Transverse colon (tissue), 4 donors: ENCODE results near the gene HOXD1. TPM values are rescaled to one million over a fixed set of nuclear protein-coding genes. Genes with fewer than 3 reads are reported as not detected.

Source experiments
- DNase-seq: peaks from one replicate; pipeline ENCODE4 v3.0.0-alpha.2; 2019
- H3K27ac ChIP-seq, 4 donors: fragments of 200-600 bp; sonication (generic); 2 replicates each; pipeline ENCODE4 v1.5.1; 2016 to 2018; ENCODE audit warnings: inconsistent platforms in 4 of 4
- H3K27me3 ChIP-seq: fragments of 200-600 bp; sonication (generic); 2 replicates; pipeline ENCODE4 v1.5.1; 2017; ENCODE audit warnings: inconsistent platforms
- H3K36me3 ChIP-seq, 4 donors: fragments of 200-600 bp; sonication (generic); 2 replicates each; pipeline ENCODE4 v1.5.1; 2017 to 2019; ENCODE audit warnings: inconsistent platforms in 4 of 4
- H3K4me1 ChIP-seq, 4 donors: fragments of 200-600 bp; sonication (generic); 2 replicates each; pipeline ENCODE4 v1.5.1; 2017 to 2020; ENCODE audit warnings: inconsistent platforms in 4 of 4
- H3K4me3 ChIP-seq, 4 donors: fragments of 200-600 bp; sonication (generic); 1 replicate in 1 of 4; 2 replicates in 3 of 4; pipeline versions ENCODE4 v1.5.1 to v1.6.1; 2017 to 2019; ENCODE audit warnings: inconsistent platforms in 4 of 4
- H3K9me3 ChIP-seq, 2 donors: fragments of 200-600 bp; sonication (generic); 2 replicates each; pipeline ENCODE4 v1.5.1; 2017 to 2019; ENCODE audit warnings: inconsistent platforms in 2 of 2
- CTCF ChIP-seq, 5 experiments: fragments of 200-600 bp in 3 of 5; fragments of 450-650 bp in 2 of 5; sonication (generic) in 3 of 5; IDR thresholded peaks; 1 replicate in 2 of 5; 2 replicates in 3 of 5; pipeline ENCODE4 v1.5.1; 2016 to 2017; ENCODE audit warnings: antibody characterized with exemption in 5 of 5, inconsistent platforms in 3 of 5, mild to moderate bottlenecking in 2 of 5, moderate library complexity in 1 of 5
- EP300 ChIP-seq: sonication (generic); formaldehyde crosslinking; IDR thresholded peaks from one replicate; pipeline ENCODE4 v1.6.1; 2017; ENCODE audit warnings: antibody characterized with exemption, low read depth
- POLR2A ChIP-seq: fragments of 450-650 bp; IDR thresholded peaks from one replicate; pipeline ENCODE4 v1.6.1; 2016; ENCODE audit warnings: antibody characterized with exemption, mild to moderate bottlenecking, moderate library complexity
- POLR2AphosphoS5 ChIP-seq, 3 donors: sonication (generic); formaldehyde crosslinking; IDR thresholded peaks; one replicate each; pipeline ENCODE4 v1.6.1; 2016; ENCODE audit warnings: antibody characterized with exemption in 3 of 3
- WGBS, 2 donors: methylation state at CpG; one replicate each; pipeline ENCODE4 v1.1.5; 2018; ENCODE audit warnings: low coverage in 1 of 2; 5-methylcytosine and 5-hydroxymethylcytosine counted together
- in situ Hi-C, 4 donors: fragments of 200-750 bp; cut with MboI; loops; one replicate each; pipeline versions ENCODE4 v1.15.0 to v1.15.1; 2017; ENCODE audit warnings: low sequenced_read_pairs in 3 of 4, low pct_ligation_motif_present in 1 of 4, low pct_unique_long_range_greater_than_20kb in 1 of 4
- intact Hi-C: fragments of 100-400 bp; cut with DNase I; formaldehyde crosslinking; loops from one replicate; pipeline ENCODE4 v1.15.1; 2023; ENCODE audit warnings: low total_unique reads
- small RNA-seq, 4 donors: library from RNA; depleted of rRNA; stranded (forward); fragments of <200 nt; gene quantifications; one replicate each; pipeline ENCODE3, GENCODE V24; 2016
- total RNA-seq, 4 donors: library from RNA; depleted of rRNA; stranded (reverse); fragments of >200 nt; gene quantifications; one replicate each; pipeline ENCODE4 v1.1.0, GENCODE V29; 2016

Gene HOXD1
- total RNA-seq, 4 donors from 2014 or later = 4.1 to 12.9 (median 4.5) TPM

- intact Hi-C loops (no loop called here), in situ Hi-C loops (no loop called here)
- no peak for DNase-seq
- no peak for TF ChIP-seq EP300
- TF ChIP-seq CTCF (IDR thresholded peaks at IDR 0.05) = no peak
- no peak for TF ChIP-seq POLR2A
- TF ChIP-seq POLR2AphosphoS5 (IDR thresholded peaks at IDR 0.05) = no peak
- no peaks in the 10 kb centered on the region for H3K36me3 ChIP-seq
- H3K4me1 ChIP-seq = no peaks in the 10 kb centered on the region
- H3K27me3 ChIP-seq = no peaks in the 10 kb centered on the region
- no peaks in the 10 kb centered on the region for H3K9me3 ChIP-seq
- 56 to 67% methylated on average over 4 of the region's 4 CpGs for WGBS, 2 donors
- no peak overlapping the region for H3K4me3 ChIP-seq
- no peak overlapping the region for H3K27ac ChIP-seq
Measured at GRCh38 chr2:176237456-176237855, 49.0 kb downstream of the HOXD1 start.

- in situ Hi-C loops (no loop called here), intact Hi-C loops (no loop called here)
- 84 to 91% methylated on average over 4 of the region's 4 CpGs for WGBS, 2 donors
- Histone ChIP-seq H3K36me3 (no peaks in the 10 kb centered on the region), H3K4me1 (no peaks in the 10 kb centered on the region), H3K27ac (no peak overlapping the region), H3K4me3 (no peak overlapping the region), H3K27me3 (no peaks in the 10 kb centered on the region), H3K9me3 (no peaks in the 10 kb centered on the region)
- no peak for DNase-seq
- TF ChIP-seq POLR2A = no peak
Measured at GRCh38 chr2:176239031-176239430, 50.6 kb downstream of the HOXD1 start.

GRCh38 chr2:176240301-176240700 lies 51.8 kb downstream of the HOXD1 start:
- no peak for DNase-seq
- Histone ChIP-seq H3K36me3 (no peaks in the 10 kb centered on the region), H3K9me3 (no peaks in the 10 kb centered on the region), H3K4me3 (no peak overlapping the region), H3K27me3 (no peaks in the 10 kb centered on the region), H3K4me1 (no peaks in the 10 kb centered on the region), H3K27ac (no peak overlapping the region)
- intact Hi-C loops = no loop called here
- TF ChIP-seq EP300 (no peak), POLR2AphosphoS5 (IDR thresholded peaks at IDR 0.05) (no peak), CTCF (IDR thresholded peaks at IDR 0.05) (no peak), POLR2A (no peak)
- WGBS, 2 donors = 56 to 82% methylated on average over 1 of the region's 1 CpG
- in situ Hi-C loops = no loop called here

Small RNA genes lying within 50 kb of the gene (small RNA-seq; reads per million reads assigned to genes)
- 115,722 to 425,525 (median 355,037) reads per million in 4 donors for gene MIR10B

Other genes with a start within 250 kb of the HOXD1 start
- 10 to 100 TPM; 18.0 to 33.6 (median 25.7) TPM for gene LNPK, start 186.4 kb upstream of the HOXD1 start, total RNA-seq
- gene EVX2, start 104.7 kb upstream of the HOXD1 start, total RNA-seq = not detected
- gene HOXD13, start 95.9 kb upstream of the HOXD1 start, total RNA-seq = under 1 TPM in 1 of 4 donors, not detected in 3; 0.32 TPM
- gene HOXD12, start 88.9 kb upstream of the HOXD1 start, total RNA-seq = not detected
- gene HOXD11, start 81.4 kb upstream of the HOXD1 start, total RNA-seq = 10 to 100 TPM in 1 of 4 donors, 1 to 10 TPM in 2, under 1 TPM in 1; 0.41 to 13.5 (median 4.4) TPM
- gene HOXD10, start 71.9 kb upstream of the HOXD1 start, total RNA-seq = 10 to 100 TPM in 2 of 4 donors, 1 to 10 TPM in 2; 1.1 to 25.1 (median 7.6) TPM
- 10 to 100 TPM in 2 of 4 donors, 1 to 10 TPM in 2; 2.7 to 13.3 (median 7.5) TPM for gene HOXD9, start 65.9 kb upstream of the HOXD1 start, total RNA-seq
- 10 to 100 TPM in 2 of 4 donors, 1 to 10 TPM in 2; 7.8 to 23.5 (median 13.4) TPM for gene HOXD8, start 59.0 kb upstream of the HOXD1 start, total RNA-seq
- gene HOXD4, start 37.1 kb upstream of the HOXD1 start, total RNA-seq = 10 to 100 TPM in 3 of 4 donors, 1 to 10 TPM in 1; 2.2 to 25.5 (median 15.3) TPM
- gene HOXD3, start 31.4 kb upstream of the HOXD1 start, total RNA-seq = 10 to 100 TPM in 1 of 4 donors, 1 to 10 TPM in 2, not detected in 1; 2.0 to 15.7 (median 7.6) TPM
- 10 to 100 TPM in 3 of 4 donors, 1 to 10 TPM in 1; 3.8 to 43.6 (median 28.6) TPM for gene MTX2, start 80.8 kb downstream of the HOXD1 start, total RNA-seq